Stimulated activated effector memory CD8-positive, alpha-beta T cell treated with anti-CD3 and anti-CD28 coated beads, Interleukin-12 subunit alpha, Interleukin-12 subunit beta, amount 100 ng/mL, for 72 hours (primary cell): ENCODE data around the gene SCD5.

Experiments
- ATAC-seq: fragments of 150-1000 bp; cut with Tn5 transposase; 2 replicates; pipeline ENCODE4 v1.10.0; 2021
- DNase-seq, 2 donors: peaks; one replicate each; pipeline ENCODE4 v3.0.0; 2021 to 2022; ENCODE audit warnings: low spot score in 2 of 2
- H3K27ac Mint-ChIP-seq: one replicate; pipeline ENCODE4 v1.8.0; 2022; ENCODE audit warnings: mild to moderate bottlenecking, mixed read lengths
- H3K36me3 Mint-ChIP-seq: one replicate; pipeline ENCODE4 v1.8.0; 2022; ENCODE audit warnings: mild to moderate bottlenecking, mixed read lengths
- H3K4me1 Mint-ChIP-seq: one replicate; pipeline ENCODE4 v1.8.0; 2022; ENCODE audit warnings: mixed read lengths
- H3K4me3 Mint-ChIP-seq: one replicate; pipeline ENCODE4 v1.8.0; 2022; ENCODE audit warnings: mild to moderate bottlenecking, mixed read lengths
- H3K9me3 Mint-ChIP-seq: one replicate; pipeline ENCODE4 v1.8.0; 2022; ENCODE audit warnings: mixed read lengths

SCD5 gene

GRCh38 chr4:82784681-82785610 lies 13.7 kb downstream of the SCD5 start:
- Mint-ChIP-seq H3K27ac (no peak overlapping the region), H3K9me3 (no peaks in the 10 kb centered on the region), H3K4me1 (no peaks in the 10 kb centered on the region), H3K4me3 (no peak overlapping the region), H3K36me3 (no peaks in the 10 kb centered on the region)
- ATAC-seq (no peak), DNase-seq (no peak)

GRCh38 chr4:82782626-82783345 lies 15.8 kb downstream of the SCD5 start:
- ATAC-seq (no peak), DNase-seq (no peak)
- Mint-ChIP-seq H3K4me3 (no peak overlapping the region), H3K27ac (no peak overlapping the region), H3K9me3 (no peaks in the 10 kb centered on the region), H3K36me3 (no peaks in the 10 kb centered on the region), H3K4me1 (no peaks in the 10 kb centered on the region)

GRCh38 chr4:82780752-82781231 lies 17.8 kb downstream of the SCD5 start:
- H3K36me3 Mint-ChIP-seq: no peaks in the 10 kb centered on the region
- H3K27ac Mint-ChIP-seq: no peak overlapping the region
- H3K4me1 Mint-ChIP-seq: no peaks in the 10 kb centered on the region
- no peak overlapping the region for H3K4me3 Mint-ChIP-seq
- ATAC-seq (no peak), DNase-seq (no peak)
- H3K9me3 Mint-ChIP-seq: no peaks in the 10 kb centered on the region

GRCh38 chr4:82780170-82780751 lies 18.3 kb downstream of the SCD5 start:
- DNase-seq: no peak
- H3K36me3 Mint-ChIP-seq: no peaks in the 10 kb centered on the region
- no peak for ATAC-seq
- no peak overlapping the region for H3K4me3 Mint-ChIP-seq
- H3K9me3 Mint-ChIP-seq: no peaks in the 10 kb centered on the region
- no peak overlapping the region for H3K27ac Mint-ChIP-seq
- H3K4me1 Mint-ChIP-seq: no peaks in the 10 kb centered on the region

- Mint-ChIP-seq H3K9me3 (no peaks in the 10 kb centered on the region), H3K36me3 (no peaks in the 10 kb centered on the region), H3K4me3 (no peak overlapping the region), H3K4me1 (no peaks in the 10 kb centered on the region), H3K27ac (no peak overlapping the region)
- no peak for ATAC-seq
- no peak for DNase-seq
Observed at GRCh38 chr4:82779032-82779431, 19.6 kb downstream of the SCD5 start.

- Mint-ChIP-seq H3K27ac (no peak overlapping the region), H3K36me3 (no peaks in the 10 kb centered on the region), H3K4me1 (no peaks in the 10 kb centered on the region), H3K9me3 (no peaks in the 10 kb centered on the region), H3K4me3 (no peak overlapping the region)
- no peak for DNase-seq
- ATAC-seq: no peak
Observed at GRCh38 chr4:82777857-82778525, 20.6 kb downstream of the SCD5 start.

- no peaks in the 10 kb centered on the region for H3K36me3 Mint-ChIP-seq
- no peak overlapping the region for H3K27ac Mint-ChIP-seq
- no peaks in the 10 kb centered on the region for H3K4me1 Mint-ChIP-seq
- H3K4me3 Mint-ChIP-seq: no peak overlapping the region
- DNase-seq: no peak
- no peaks in the 10 kb centered on the region for H3K9me3 Mint-ChIP-seq
- ATAC-seq: no peak
Observed at GRCh38 chr4:82776925-82777542, 21.6 kb downstream of the SCD5 start.

- ATAC-seq (no peak), DNase-seq (no peak)
- Mint-ChIP-seq H3K9me3 (no peaks in the 10 kb centered on the region), H3K4me1 (no peaks in the 10 kb centered on the region), H3K27ac (no peak overlapping the region), H3K4me3 (no peak overlapping the region), H3K36me3 (no peaks in the 10 kb centered on the region)
Observed at GRCh38 chr4:82775243-82775642, 23.4 kb downstream of the SCD5 start.

GRCh38 chr4:82774711-82775171 lies 23.9 kb downstream of the SCD5 start:
- Mint-ChIP-seq H3K36me3 (no peaks in the 10 kb centered on the region), H3K27ac (no peak overlapping the region)
- ATAC-seq: no peak

GRCh38 chr4:82773057-82773456 lies 25.5 kb downstream of the SCD5 start:
- Mint-ChIP-seq H3K9me3 (no peaks in the 10 kb centered on the region), H3K27ac (no peak overlapping the region), H3K4me3 (no peak overlapping the region), H3K4me1 (no peaks in the 10 kb centered on the region), H3K36me3 (no peaks in the 10 kb centered on the region)
- no peak for ATAC-seq
- no peak for DNase-seq

More at GRCh38 chr4:82774711-82775171, 23.9 kb downstream of the SCD5 start:
- Mint-ChIP-seq H3K4me1 (no peaks in the 10 kb centered on the region), H3K4me3 (no peak overlapping the region), H3K9me3 (no peaks in the 10 kb centered on the region)
- no peak for DNase-seq

GRCh38 chr4:82770607-82771006 lies 28.0 kb downstream of the SCD5 start:
- H3K27ac Mint-ChIP-seq: no peak overlapping the region
- peaks cover 12% of the 10 kb centered on the region for H3K9me3 Mint-ChIP-seq
- no peak for DNase-seq
- ATAC-seq: no peak
- H3K4me3 Mint-ChIP-seq: no peak overlapping the region
- no peaks in the 10 kb centered on the region for H3K36me3 Mint-ChIP-seq
- no peaks in the 10 kb centered on the region for H3K4me1 Mint-ChIP-seq

- no peaks in the 10 kb centered on the region for H3K36me3 Mint-ChIP-seq
- H3K4me1 Mint-ChIP-seq: no peaks in the 10 kb centered on the region
- no peak overlapping the region for H3K4me3 Mint-ChIP-seq
- no peak overlapping the region for H3K27ac Mint-ChIP-seq
- ATAC-seq: no peak
- H3K9me3 Mint-ChIP-seq: peaks cover 12% of the 10 kb centered on the region
- DNase-seq: no peak
Observed at GRCh38 chr4:82765134-82765533, 33.5 kb downstream of the SCD5 start.

- peaks cover 4% of the 10 kb centered on the region for H3K9me3 Mint-ChIP-seq
- no peaks in the 10 kb centered on the region for H3K36me3 Mint-ChIP-seq
- no peak for DNase-seq
- ATAC-seq: no peak
- H3K4me3 Mint-ChIP-seq: no peak overlapping the region
- H3K27ac Mint-ChIP-seq: no peak overlapping the region
- H3K4me1 Mint-ChIP-seq: peaks cover 4% of the 10 kb centered on the region
Observed at GRCh38 chr4:82761229-82761628, 37.4 kb downstream of the SCD5 start.

GRCh38 chr4:82758701-82759685 lies 39.6 kb downstream of the SCD5 start:
- Mint-ChIP-seq H3K4me3 (no peak overlapping the region), H3K9me3 (no peaks in the 10 kb centered on the region), H3K36me3 (no peaks in the 10 kb centered on the region), H3K27ac (peak overlapping the region; percentile 32), H3K4me1 (peaks cover 4% of the 10 kb centered on the region)
- no peak for ATAC-seq
- no peak for DNase-seq
